ENCODE results near the gene SLC6A7. TPM values are rescaled to one million over a fixed set of nuclear protein-coding genes. Genes with fewer than 3 reads are reported as not detected.

The SLC6A7 gene
- total RNA-seq, 1 experiment from 2014 or later, result not detected

GRCh38 chr5:150184990-150185912 is 4.6 kb upstream of the SLC6A7 start:
- CTCF ChIA-PET, result no interaction called here
- BruUV-seq (replicated peaks), result no TSS peak
- peaks cover 18% of the 10 kb centered on the region for H3K27me3 ChIP-seq (ENCODE audit: insufficient read depth, low read depth)

GRCh38 chr5:150186137-150186536 is 3.7 kb upstream of the SLC6A7 start:
- Histone ChIP-seq H3F3A (ENCODE audit: insufficient read depth, low read depth) (no peaks in the 10 kb centered on the region), H3K79me2 (ENCODE audit: low read depth) (no peaks in the 10 kb centered on the region), H2AFZ (no peak overlapping the region), H3K9me2 (ENCODE audit: insufficient read depth) (no peaks in the 10 kb centered on the region), H3K36me3 (ENCODE audit: low read depth) (no peaks in the 10 kb centered on the region), H3K27ac (no peak overlapping the region), H3K27me3 (ENCODE audit: insufficient read depth, low read depth) (peaks cover 21% of the 10 kb centered on the region), H4K20me1 (ENCODE audit: insufficient read depth) (no peaks in the 10 kb centered on the region), H3K4me1 (replicated peaks; ENCODE audit: insufficient read depth) (0 out of 2 replicates have a peak, but pooled peaks cover 5% of the 10 kb centered on the region), H3K9me3 (ENCODE audit: insufficient read depth, low read depth) (no peaks in the 10 kb centered on the region), H3K4me2 (no peak overlapping the region), H3K4me3 (no peak overlapping the region)
- POLR2A ChIA-PET (ENCODE audit: unreplicated experiment), result no interaction called here
- no TSS peak for BruUV-seq (replicated peaks)
- intact Hi-C loops (cut with micrococcal nuclease; ENCODE audit: unreplicated experiment), result no loop called here
- no peak for TF ChIP-seq EZH2 (IDR thresholded peaks at IDR 0.05; ENCODE audit: low read depth)
- TF ChIP-seq CTCF (conservative IDR thresholded peaks at IDR 0.05), result no peak
- CTCF ChIA-PET, result no interaction called here
- DNase-seq, result no peak

More at GRCh38 chr5:150184990-150185912, 4.6 kb upstream of the SLC6A7 start:
- no peak for DNase-seq
- Histone ChIP-seq H3K4me3 (no peak overlapping the region), H3K9me3 (ENCODE audit: insufficient read depth, low read depth) (no peaks in the 10 kb centered on the region), H3K4me1 (replicated peaks; ENCODE audit: insufficient read depth) (no peaks in the 10 kb centered on the region), H3K79me2 (ENCODE audit: low read depth) (no peaks in the 10 kb centered on the region), H3K36me3 (ENCODE audit: low read depth) (no peaks in the 10 kb centered on the region), H3F3A (ENCODE audit: insufficient read depth, low read depth) (no peaks in the 10 kb centered on the region), H3K9me2 (ENCODE audit: insufficient read depth) (no peaks in the 10 kb centered on the region), H3K4me2 (no peak overlapping the region), H3K27ac (no peak overlapping the region), H2AFZ (no peak overlapping the region), H4K20me1 (ENCODE audit: insufficient read depth) (no peaks in the 10 kb centered on the region)
- POLR2A ChIA-PET (ENCODE audit: unreplicated experiment), result no interaction called here
- TF ChIP-seq CTCF (conservative IDR thresholded peaks at IDR 0.05) (no peak), EZH2 (IDR thresholded peaks at IDR 0.05; ENCODE audit: low read depth) (no peak)
- intact Hi-C loops (cut with micrococcal nuclease; ENCODE audit: unreplicated experiment), result no loop called here

- Histone ChIP-seq H3K9me3 (ENCODE audit: insufficient read depth, low read depth) (no peaks in the 10 kb centered on the region), H3K36me3 (ENCODE audit: low read depth) (no peaks in the 10 kb centered on the region), H3K4me2 (no peak overlapping the region), H3K27ac (no peak overlapping the region), H3K4me3 (no peak overlapping the region), H3K4me1 (replicated peaks; ENCODE audit: insufficient read depth) (0 out of 2 replicates have a peak, but pooled peaks cover 5% of the 10 kb centered on the region), H3F3A (ENCODE audit: insufficient read depth, low read depth) (no peaks in the 10 kb centered on the region), H3K79me2 (ENCODE audit: low read depth) (no peaks in the 10 kb centered on the region), H3K27me3 (ENCODE audit: insufficient read depth, low read depth) (peaks cover 21% of the 10 kb centered on the region), H3K9me2 (ENCODE audit: insufficient read depth) (no peaks in the 10 kb centered on the region), H4K20me1 (ENCODE audit: insufficient read depth) (no peaks in the 10 kb centered on the region), H2AFZ (no peak overlapping the region)
- no peak for DNase-seq
- ChIA-PET CTCF (no interaction called here), POLR2A (ENCODE audit: unreplicated experiment) (no interaction called here)
- intact Hi-C loops (cut with micrococcal nuclease; ENCODE audit: unreplicated experiment), result no loop called here
- TF ChIP-seq EZH2 (IDR thresholded peaks at IDR 0.05; ENCODE audit: low read depth) (no peak), CTCF (conservative IDR thresholded peaks at IDR 0.05) (no peak)
- no TSS peak for BruUV-seq (replicated peaks)
Measured at GRCh38 chr5:150186897-150187296, 3.0 kb upstream of the SLC6A7 start.

Measured in PC-9 (cell line).